Central memory CD8-positive, alpha-beta T cell (primary cell): ENCODE results near the gene TCF4.

Source experiments
- ATAC-seq: fragments of 150-1000 bp; cut with Tn5 transposase; replicated peaks from 2 replicates; pipeline ENCODE4 v1.10.0; 2022; ENCODE audit warnings: mild to moderate bottlenecking, moderate FRiP score, moderate number of reproducible peaks; ENCODE audit not compliant: poor library complexity, severe bottlenecking; ENCODE audit errors: extremely low read depth
- DNase-seq, 2 donors: peaks; one replicate each; pipeline ENCODE4 v3.0.0; 2021; ENCODE audit warnings: low spot score in 2 of 2
- H3K27ac Mint-ChIP-seq: one replicate; pipeline ENCODE4 v1.8.0; 2022; ENCODE audit warnings: low read depth, mild to moderate bottlenecking, moderate library complexity, mixed read lengths
- H3K27me3 Mint-ChIP-seq: one replicate; pipeline ENCODE4 v1.8.0; 2022; ENCODE audit warnings: mixed read lengths
- H3K36me3 Mint-ChIP-seq: one replicate; pipeline ENCODE4 v1.8.0; 2022; ENCODE audit warnings: mild to moderate bottlenecking, moderate library complexity, mixed read lengths; ENCODE audit not compliant: insufficient read depth
- H3K4me1 Mint-ChIP-seq: one replicate; pipeline ENCODE4 v1.8.0; 2022; ENCODE audit warnings: mixed read lengths
- H3K4me3 Mint-ChIP-seq: one replicate; pipeline ENCODE4 v1.8.0; 2022; ENCODE audit warnings: mild to moderate bottlenecking, moderate library complexity, mixed read lengths
- H3K9me3 Mint-ChIP-seq: one replicate; pipeline ENCODE4 v1.8.0; 2022; ENCODE audit warnings: mixed read lengths

Gene TCF4

GRCh38 chr18:55356815-55357214 lies 231.2 kb downstream of the TCF4 start:
- ATAC-seq (no peak), DNase-seq (no peak)
- Mint-ChIP-seq H3K4me3 (no peak overlapping the region), H3K27ac (no peak overlapping the region), H3K9me3 (peaks cover 6% of the 10 kb centered on the region), H3K36me3 (no peaks in the 10 kb centered on the region), H3K4me1 (no peaks in the 10 kb centered on the region), H3K27me3 (no peaks in the 10 kb centered on the region)

- Mint-ChIP-seq H3K9me3 (peaks cover 6% of the 10 kb centered on the region), H3K36me3 (no peaks in the 10 kb centered on the region), H3K4me3 (no peak overlapping the region), H3K4me1 (no peaks in the 10 kb centered on the region), H3K27ac (no peak overlapping the region), H3K27me3 (no peaks in the 10 kb centered on the region)
- no peak for ATAC-seq
- DNase-seq, result no peak
These were observed 232.8 kb downstream of the TCF4 start for GRCh38 chr18:55355223-55355622.

- no peaks in the 10 kb centered on the region for H3K4me1 Mint-ChIP-seq
- ATAC-seq, result no peak
- H3K27me3 Mint-ChIP-seq, result no peaks in the 10 kb centered on the region
- H3K27ac Mint-ChIP-seq, result no peak overlapping the region
- peaks cover 6% of the 10 kb centered on the region for H3K9me3 Mint-ChIP-seq
- DNase-seq, result no peak
- H3K4me3 Mint-ChIP-seq, result no peak overlapping the region
- no peaks in the 10 kb centered on the region for H3K36me3 Mint-ChIP-seq
These were observed 233.2 kb downstream of the TCF4 start for GRCh38 chr18:55354795-55355194.

GRCh38 chr18:55353806-55354205 lies 234.2 kb downstream of the TCF4 start:
- H3K27ac Mint-ChIP-seq, result no peak overlapping the region
- DNase-seq (no peak), ATAC-seq (no peak)
- peaks cover 6% of the 10 kb centered on the region for H3K9me3 Mint-ChIP-seq
- H3K4me1 Mint-ChIP-seq, result no peaks in the 10 kb centered on the region
- H3K27me3 Mint-ChIP-seq, result no peaks in the 10 kb centered on the region
- no peak overlapping the region for H3K4me3 Mint-ChIP-seq
- no peaks in the 10 kb centered on the region for H3K36me3 Mint-ChIP-seq

GRCh38 chr18:55353391-55353790 lies 234.6 kb downstream of the TCF4 start:
- H3K27ac Mint-ChIP-seq, result no peak overlapping the region
- H3K9me3 Mint-ChIP-seq, result peaks cover 6% of the 10 kb centered on the region
- H3K27me3 Mint-ChIP-seq, result no peaks in the 10 kb centered on the region
- no peaks in the 10 kb centered on the region for H3K36me3 Mint-ChIP-seq
- DNase-seq (no peak), ATAC-seq (no peak)
- no peak overlapping the region for H3K4me3 Mint-ChIP-seq
- H3K4me1 Mint-ChIP-seq, result no peaks in the 10 kb centered on the region

- Mint-ChIP-seq H3K36me3 (peaks cover 2% of the 10 kb centered on the region), H3K4me3 (no peak overlapping the region), H3K27ac (no peak overlapping the region), H3K27me3 (no peaks in the 10 kb centered on the region), H3K4me1 (no peaks in the 10 kb centered on the region), H3K9me3 (no peaks in the 10 kb centered on the region)
- DNase-seq, result no peak
- no peak for ATAC-seq
These were observed 235.8 kb downstream of the TCF4 start for GRCh38 chr18:55351980-55352714.

GRCh38 chr18:55351241-55351691 lies 236.7 kb downstream of the TCF4 start:
- DNase-seq, result no peak
- H3K27me3 Mint-ChIP-seq, result no peaks in the 10 kb centered on the region
- H3K9me3 Mint-ChIP-seq, result no peaks in the 10 kb centered on the region
- no peak for ATAC-seq
- no peaks in the 10 kb centered on the region for H3K4me1 Mint-ChIP-seq
- peaks cover 2% of the 10 kb centered on the region for H3K36me3 Mint-ChIP-seq
- H3K27ac Mint-ChIP-seq, result no peak overlapping the region
- H3K4me3 Mint-ChIP-seq, result no peak overlapping the region

- peaks cover 2% of the 10 kb centered on the region for H3K36me3 Mint-ChIP-seq
- DNase-seq (no peak), ATAC-seq (no peak)
- no peak overlapping the region for H3K27ac Mint-ChIP-seq
- H3K4me3 Mint-ChIP-seq, result no peak overlapping the region
- H3K9me3 Mint-ChIP-seq, result no peaks in the 10 kb centered on the region
- no peaks in the 10 kb centered on the region for H3K4me1 Mint-ChIP-seq
- no peaks in the 10 kb centered on the region for H3K27me3 Mint-ChIP-seq
These were observed 238.3 kb downstream of the TCF4 start for GRCh38 chr18:55349685-55350084.

GRCh38 chr18:55346961-55347740 lies 240.8 kb downstream of the TCF4 start:
- Mint-ChIP-seq H3K27ac (no peak overlapping the region), H3K4me1 (no peaks in the 10 kb centered on the region), H3K36me3 (peaks cover 2% of the 10 kb centered on the region), H3K9me3 (no peaks in the 10 kb centered on the region), H3K27me3 (no peaks in the 10 kb centered on the region), H3K4me3 (no peak overlapping the region)
- ATAC-seq (no peak), DNase-seq (no peak)

GRCh38 chr18:55346387-55346786 lies 241.6 kb downstream of the TCF4 start:
- DNase-seq (no peak), ATAC-seq (no peak)
- Mint-ChIP-seq H3K4me1 (no peaks in the 10 kb centered on the region), H3K4me3 (no peak overlapping the region), H3K9me3 (no peaks in the 10 kb centered on the region), H3K27ac (no peak overlapping the region), H3K36me3 (peaks cover 2% of the 10 kb centered on the region), H3K27me3 (no peaks in the 10 kb centered on the region)

- Mint-ChIP-seq H3K27ac (no peak overlapping the region), H3K27me3 (no peaks in the 10 kb centered on the region), H3K36me3 (peaks cover 2% of the 10 kb centered on the region), H3K4me1 (no peaks in the 10 kb centered on the region), H3K4me3 (no peak overlapping the region), H3K9me3 (no peaks in the 10 kb centered on the region)
- DNase-seq (no peak), ATAC-seq (no peak)
These were observed 242.7 kb downstream of the TCF4 start for GRCh38 chr18:55345103-55345950.

- H3K4me1 Mint-ChIP-seq, result no peaks in the 10 kb centered on the region
- DNase-seq (no peak), ATAC-seq (no peak)
- H3K27ac Mint-ChIP-seq, result no peak overlapping the region
- peaks cover 2% of the 10 kb centered on the region for H3K36me3 Mint-ChIP-seq
- no peak overlapping the region for H3K4me3 Mint-ChIP-seq
- H3K27me3 Mint-ChIP-seq, result no peaks in the 10 kb centered on the region
- no peaks in the 10 kb centered on the region for H3K9me3 Mint-ChIP-seq
These were observed 244.5 kb downstream of the TCF4 start for GRCh38 chr18:55343396-55344073.
